ENCODE data around the gene DACT1. TPM values are rescaled to one million over a fixed set of nuclear protein-coding genes. Genes with fewer than 3 reads are reported as not detected.

The DACT1 gene
- total RNA-seq, 1 experiment from 2014 or later, result not detected

GRCh38 chr14:58599707-58600106, 38.1 kb upstream of the DACT1 start:
- Histone ChIP-seq H3K36me3 (ENCODE audit: low read depth) (no peaks in the 10 kb centered on the region), H3K79me2 (ENCODE audit: low read depth) (no peaks in the 10 kb centered on the region), H3K4me2 (no peak overlapping the region), H3F3A (ENCODE audit: insufficient read depth, low read depth) (no peaks in the 10 kb centered on the region), H3K27ac (no peak overlapping the region), H2AFZ (no peak overlapping the region), H3K4me1 (replicated peaks; ENCODE audit: insufficient read depth) (no peaks in the 10 kb centered on the region), H3K27me3 (ENCODE audit: insufficient read depth, low read depth) (peaks cover 5% of the 10 kb centered on the region; the same call in 1 of the 2 replicates), H4K20me1 (ENCODE audit: insufficient read depth) (no peaks in the 10 kb centered on the region), H3K9me3 (ENCODE audit: insufficient read depth, low read depth) (no peaks in the 10 kb centered on the region), H3K9me2 (ENCODE audit: insufficient read depth) (no peaks in the 10 kb centered on the region), H3K4me3 (no peak overlapping the region)
- no peak for TF ChIP-seq CTCF (conservative IDR thresholded peaks at IDR 0.05)
- TF ChIP-seq EZH2 (IDR thresholded peaks at IDR 0.05; ENCODE audit: low read depth), result no peak
- CTCF ChIA-PET, result no interaction called here
- POLR2A ChIA-PET (ENCODE audit: unreplicated experiment), result no interaction called here
- BruUV-seq (replicated peaks), result no TSS peak
- intact Hi-C loops (cut with micrococcal nuclease; ENCODE audit: unreplicated experiment), result loop anchor here (10.0 kb wide), 1 partner anchor 65 kb away; no protein-coding TSS in a partner anchor
- DNase-seq, result no peak

GRCh38 chr14:58605465-58605864, 32.3 kb upstream of the DACT1 start:
- CTCF ChIA-PET, result no interaction called here

GRCh38 chr14:58607131-58607951, 30.4 kb upstream of the DACT1 start:
- Histone ChIP-seq H4K20me1 (ENCODE audit: insufficient read depth) (no peaks in the 10 kb centered on the region), H3F3A (ENCODE audit: insufficient read depth, low read depth) (no peaks in the 10 kb centered on the region), H3K4me1 (replicated peaks; ENCODE audit: insufficient read depth) (no peaks in the 10 kb centered on the region), H3K9me2 (ENCODE audit: insufficient read depth) (no peaks in the 10 kb centered on the region), H3K79me2 (ENCODE audit: low read depth) (no peaks in the 10 kb centered on the region), H2AFZ (no peak overlapping the region), H3K4me2 (no peak overlapping the region), H3K9me3 (ENCODE audit: insufficient read depth, low read depth) (no peaks in the 10 kb centered on the region), H3K27ac (no peak overlapping the region), H3K36me3 (ENCODE audit: low read depth) (no peaks in the 10 kb centered on the region), H3K4me3 (no peak overlapping the region), H3K27me3 (ENCODE audit: insufficient read depth, low read depth) (peaks cover 19% of the 10 kb centered on the region)
- TF ChIP-seq EZH2 (IDR thresholded peaks at IDR 0.05; ENCODE audit: low read depth) (no peak), CTCF (conservative IDR thresholded peaks at IDR 0.05) (no peak)
- POLR2A ChIA-PET (ENCODE audit: unreplicated experiment), result no interaction called here
- BruUV-seq (replicated peaks), result no TSS peak
- intact Hi-C loops (cut with micrococcal nuclease; ENCODE audit: unreplicated experiment), result loop anchor here (10.0 kb wide), 1 partner anchor 57 kb away; no protein-coding TSS in a partner anchor
- CTCF ChIA-PET, result no interaction called here
- no peak for DNase-seq

More at GRCh38 chr14:58605465-58605864, 32.3 kb upstream of the DACT1 start:
- H3K9me3 ChIP-seq (ENCODE audit: insufficient read depth, low read depth), result no peaks in the 10 kb centered on the region
- no TSS peak for BruUV-seq (replicated peaks)
- POLR2A ChIA-PET (ENCODE audit: unreplicated experiment), result no interaction called here
- TF ChIP-seq CTCF (conservative IDR thresholded peaks at IDR 0.05), result no peak
- TF ChIP-seq EZH2 (IDR thresholded peaks at IDR 0.05; ENCODE audit: low read depth), result no peak
- no peak overlapping the region for H3K4me2 ChIP-seq
- H3K79me2 ChIP-seq (ENCODE audit: low read depth), result no peaks in the 10 kb centered on the region
- no peak overlapping the region for H2AFZ ChIP-seq
- H3F3A ChIP-seq (ENCODE audit: insufficient read depth, low read depth), result no peaks in the 10 kb centered on the region
- intact Hi-C loops (cut with micrococcal nuclease; ENCODE audit: unreplicated experiment), result loop anchor here (10.0 kb wide), 1 partner anchor 59 kb away; no protein-coding TSS in a partner anchor
- no peaks in the 10 kb centered on the region for H4K20me1 ChIP-seq (ENCODE audit: insufficient read depth)
- H3K27me3 ChIP-seq (ENCODE audit: insufficient read depth, low read depth), result peaks cover 19% of the 10 kb centered on the region
- H3K4me3 ChIP-seq, result no peak overlapping the region
- no peaks in the 10 kb centered on the region for H3K36me3 ChIP-seq (ENCODE audit: low read depth)
- H3K27ac ChIP-seq, result no peak overlapping the region
- H3K4me1 ChIP-seq (replicated peaks; ENCODE audit: insufficient read depth), result no peaks in the 10 kb centered on the region
- no peak for DNase-seq
- H3K9me2 ChIP-seq (ENCODE audit: insufficient read depth), result no peaks in the 10 kb centered on the region

Data from PC-9 (cell line).